OCI-LY3 (cell line): ENCODE results near the gene VPS35L.

Experiments used
- EZH2phosphoT487 ChIP-seq: fragments of 200-600 bp; shearing (Covaris generic); IDR thresholded peaks from 2 replicates; pipeline ENCODE4 v1.6.1; 2018; ENCODE audit warnings: antibody characterized with exemption, mixed run types, low read depth
- TF ChIP-seq, protein P1 (sequence below): fragments of 200-600, 300-600 bp; sonication (generic); IDR thresholded peaks from 2 replicates; pipeline ENCODE4 v1.5.1; 2014; ENCODE audit warnings: antibody characterized with exemption, low read length, low read depth

DNA sequence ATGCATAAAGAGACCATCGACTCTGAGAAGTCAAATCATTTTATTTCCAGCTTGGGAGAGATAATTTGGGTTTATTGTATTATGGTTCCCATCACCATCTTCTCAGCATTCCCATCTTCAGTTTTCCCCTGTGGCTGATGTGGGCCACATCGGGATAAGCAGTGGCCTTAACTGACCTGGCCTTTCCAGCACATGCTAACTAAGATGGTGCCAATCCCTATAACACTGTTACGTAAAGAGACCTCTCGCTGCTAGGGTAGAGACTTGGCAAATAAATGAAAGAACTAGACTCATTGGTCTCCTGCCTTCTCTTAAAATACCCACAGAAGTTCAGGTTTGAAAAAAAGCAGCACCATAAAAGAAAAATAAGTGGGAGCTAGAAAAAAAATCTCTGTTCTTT is 49.4 kb downstream of the VPS35L start:
- TF ChIP-seq, protein P1, sequence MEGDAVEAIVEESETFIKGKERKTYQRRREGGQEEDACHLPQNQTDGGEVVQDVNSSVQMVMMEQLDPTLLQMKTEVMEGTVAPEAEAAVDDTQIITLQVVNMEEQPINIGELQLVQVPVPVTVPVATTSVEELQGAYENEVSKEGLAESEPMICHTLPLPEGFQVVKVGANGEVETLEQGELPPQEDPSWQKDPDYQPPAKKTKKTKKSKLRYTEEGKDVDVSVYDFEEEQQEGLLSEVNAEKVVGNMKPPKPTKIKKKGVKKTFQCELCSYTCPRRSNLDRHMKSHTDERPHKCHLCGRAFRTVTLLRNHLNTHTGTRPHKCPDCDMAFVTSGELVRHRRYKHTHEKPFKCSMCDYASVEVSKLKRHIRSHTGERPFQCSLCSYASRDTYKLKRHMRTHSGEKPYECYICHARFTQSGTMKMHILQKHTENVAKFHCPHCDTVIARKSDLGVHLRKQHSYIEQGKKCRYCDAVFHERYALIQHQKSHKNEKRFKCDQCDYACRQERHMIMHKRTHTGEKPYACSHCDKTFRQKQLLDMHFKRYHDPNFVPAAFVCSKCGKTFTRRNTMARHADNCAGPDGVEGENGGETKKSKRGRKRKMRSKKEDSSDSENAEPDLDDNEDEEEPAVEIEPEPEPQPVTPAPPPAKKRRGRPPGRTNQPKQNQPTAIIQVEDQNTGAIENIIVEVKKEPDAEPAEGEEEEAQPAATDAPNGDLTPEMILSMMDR, result no peak
- no peak for TF ChIP-seq EZH2phosphoT487
